Prostate gland (tissue), 2 donors: Measurements from ENCODE around the gene FITM2.

ENCODE experiments used
- POLR2A ChIP-seq: fragments of 450-650 bp; IDR thresholded peaks from one replicate; pipeline ENCODE4 v1.6.1; 2016; ENCODE audit warnings: antibody characterized with exemption, mild to moderate bottlenecking
- POLR2AphosphoS5 ChIP-seq: sonication (generic); formaldehyde crosslinking; IDR thresholded peaks from one replicate; pipeline ENCODE4 v1.6.1; 2017; ENCODE audit warnings: antibody characterized with exemption
- TF ChIP-seq, protein P1 (sequence below), 4 experiments: fragments of 200-600 bp in 2 of 4; fragments of 450-650 bp in 2 of 4; sonication (generic) in 2 of 4; IDR thresholded peaks; 1 replicate in 3 of 4; 2 replicates in 1 of 4; pipeline ENCODE4 v1.5.1; 2016 to 2019; ENCODE audit warnings: antibody characterized with exemption in 4 of 4, mild to moderate bottlenecking in 2 of 4, moderate library complexity in 2 of 4

GRCh38 chr20:44314870-44315269, 3.9 kb upstream of the FITM2 start:
- TF ChIP-seq, protein P1, sequence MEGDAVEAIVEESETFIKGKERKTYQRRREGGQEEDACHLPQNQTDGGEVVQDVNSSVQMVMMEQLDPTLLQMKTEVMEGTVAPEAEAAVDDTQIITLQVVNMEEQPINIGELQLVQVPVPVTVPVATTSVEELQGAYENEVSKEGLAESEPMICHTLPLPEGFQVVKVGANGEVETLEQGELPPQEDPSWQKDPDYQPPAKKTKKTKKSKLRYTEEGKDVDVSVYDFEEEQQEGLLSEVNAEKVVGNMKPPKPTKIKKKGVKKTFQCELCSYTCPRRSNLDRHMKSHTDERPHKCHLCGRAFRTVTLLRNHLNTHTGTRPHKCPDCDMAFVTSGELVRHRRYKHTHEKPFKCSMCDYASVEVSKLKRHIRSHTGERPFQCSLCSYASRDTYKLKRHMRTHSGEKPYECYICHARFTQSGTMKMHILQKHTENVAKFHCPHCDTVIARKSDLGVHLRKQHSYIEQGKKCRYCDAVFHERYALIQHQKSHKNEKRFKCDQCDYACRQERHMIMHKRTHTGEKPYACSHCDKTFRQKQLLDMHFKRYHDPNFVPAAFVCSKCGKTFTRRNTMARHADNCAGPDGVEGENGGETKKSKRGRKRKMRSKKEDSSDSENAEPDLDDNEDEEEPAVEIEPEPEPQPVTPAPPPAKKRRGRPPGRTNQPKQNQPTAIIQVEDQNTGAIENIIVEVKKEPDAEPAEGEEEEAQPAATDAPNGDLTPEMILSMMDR (IDR thresholded peaks at IDR 0.05) = no peak
- TF ChIP-seq POLR2AphosphoS5 = no peak
- TF ChIP-seq POLR2A = no peak
